HG02938 (cell line): Measurements from ENCODE around the gene CCDC27.
"Not testable (repeated sequence)": the region's sequence is repeated elsewhere in the genome, so short reads cannot be mapped to it uniquely, and the experiment has no call there.

Experiments used
- ATAC-seq: cut with Tn5 transposase; IDR thresholded peaks from one replicate; pipeline ENCODE4 v1.9.1; 2021; ENCODE audit warnings: mild to moderate bottlenecking, moderate library complexity; ENCODE audit not compliant: unreplicated experiment

The CCDC27 gene

GRCh38 chr1:3788756-3789420, 36.6 kb downstream of the CCDC27 start:
- ATAC-seq, result no peak

GRCh38 chr1:3789421-3790300, 37.4 kb downstream of the CCDC27 start:
- ATAC-seq, result no peak

GRCh38 chr1:3790500-3790923, 38.3 kb downstream of the CCDC27 start:
- no peak for ATAC-seq

GRCh38 chr1:3790952-3791351, 38.7 kb downstream of the CCDC27 start:
- no peak for ATAC-seq

GRCh38 chr1:3795453-3796214, 43.4 kb downstream of the CCDC27 start:
- ATAC-seq, result peak; percentile 4

- peak; percentile 96 for ATAC-seq
Measured at GRCh38 chr1:3796215-3797061, 44.2 kb downstream of the CCDC27 start, which contains the start of gene LRRC47. TSS of gene LRRC47 (minus strand) at chr1:3796498. CDS start at chr1:3796476, 22 bp downstream.

- ATAC-seq, result no peak
Measured at GRCh38 chr1:3799976-3800685, 47.9 kb downstream of the CCDC27 start.

- ATAC-seq, result not testable (repeated sequence)
Measured at GRCh38 chr1:3800795-3801194, 48.5 kb downstream of the CCDC27 start.

- ATAC-seq, result no peak
Measured at GRCh38 chr1:3803905-3804626, 51.8 kb downstream of the CCDC27 start.

- not testable (repeated sequence) for ATAC-seq
Measured at GRCh38 chr1:3804627-3804944, 52.3 kb downstream of the CCDC27 start.

GRCh38 chr1:3805038-3805437, 52.8 kb downstream of the CCDC27 start:
- ATAC-seq, result no peak

GRCh38 chr1:3807769-3808168, 55.5 kb downstream of the CCDC27 start:
- ATAC-seq, result no peak

- no peak for ATAC-seq
Measured at GRCh38 chr1:3809680-3810079, 57.4 kb downstream of the CCDC27 start.

- ATAC-seq, result not testable (repeated sequence)
Measured at GRCh38 chr1:3810149-3810761, 58.0 kb downstream of the CCDC27 start.

GRCh38 chr1:3811595-3811911, 59.3 kb downstream of the CCDC27 start:
- no peak for ATAC-seq

GRCh38 chr1:3814065-3814464, 61.8 kb downstream of the CCDC27 start:
- no peak for ATAC-seq

GRCh38 chr1:3814771-3815561, 62.7 kb downstream of the CCDC27 start:
- no peak for ATAC-seq
